ENCODE results near the gene RALGDS. TPM values are rescaled to one million over a fixed set of nuclear protein-coding genes. Genes with fewer than 3 reads are reported as not detected.
A peak's percentile ranks its signal among the peaks of the same experiment; 100 is the strongest.

Gene RALGDS
- total and polyA plus RNA-seq, 9 of the 15 experiments (the other 6 are each of a cell fraction or from before 2014, with no cell fraction given), result 0.75 to 43.3 (median 27.1) TPM

- TF ChIP-seq MGA (IDR thresholded peaks at IDR 0.05), result no peak
- no peak for TF ChIP-seq SMARCE1 (IDR thresholded peaks at IDR 0.05)
- peak; percentile 67; the same call in 1 of the 2 replicates for TF ChIP-seq FOXK1 (CRISPR knock-in tag; IDR thresholded peaks at IDR 0.05; ENCODE audit: borderline replicate concordance)
- TF ChIP-seq E2F6 (IDR thresholded peaks at IDR 0.05; ENCODE audit: borderline replicate concordance in 1 of 2, extremely low read depth in 1 of 2, insufficient read depth in 1 of 2, insufficient read length in 1 of 2, low read depth in 1 of 2, low read length in 1 of 2, poor library complexity in 1 of 2, severe bottlenecking in 1 of 2), result no peak
- peak; percentile 44 for TF ChIP-seq ZFX (CRISPR knock-in tag; IDR thresholded peaks at IDR 0.05)
- no peak for TF ChIP-seq E4F1 (CRISPR knock-in tag; IDR thresholded peaks at IDR 0.05; ENCODE audit: borderline replicate concordance)
- TF ChIP-seq FOXJ3 (CRISPR knock-in tag; IDR thresholded peaks at IDR 0.05), result no peak
- TF ChIP-seq TFE3 (CRISPR knock-in tag; IDR thresholded peaks at IDR 0.05), result no peak
Observed at GRCh38 chr9:133148199-133149129, 27.4 kb upstream of the RALGDS start (continued).
